ENCODE results near the gene OVCA2.

Gene OVCA2

GRCh38 chr17:2087597-2088211 is 45.9 kb downstream of the OVCA2 start:
- DNase-seq (ENCODE audit: low spot score), result no peak

GRCh38 chr17:2089021-2089422 is 47.2 kb downstream of the OVCA2 start:
- DNase-seq (ENCODE audit: low spot score), result peak; percentile 71

GRCh38 chr17:2090210-2090641 is 48.4 kb downstream of the OVCA2 start:
- DNase-seq (ENCODE audit: low spot score), result no peak

GRCh38 chr17:2090804-2091534 is 49.1 kb downstream of the OVCA2 start:
- peak; percentile 94 for DNase-seq (ENCODE audit: low spot score)

- no peak for DNase-seq (ENCODE audit: low spot score)
Measured at GRCh38 chr17:2092253-2092652, 50.4 kb downstream of the OVCA2 start.

Data from COLO829 (cell line).